GM19397 (cell line): ENCODE results near the gene B2M.
"Not testable (repeated sequence)": the region's sequence is repeated elsewhere in the genome, so short reads cannot be mapped to it uniquely, and the experiment has no call there.

Source experiments
- ATAC-seq: cut with Tn5 transposase; IDR thresholded peaks from one replicate; pipeline ENCODE4 v1.9.1; 2021; ENCODE audit warnings: mild to moderate bottlenecking, moderate library complexity; ENCODE audit not compliant: unreplicated experiment

Gene B2M

DNA sequence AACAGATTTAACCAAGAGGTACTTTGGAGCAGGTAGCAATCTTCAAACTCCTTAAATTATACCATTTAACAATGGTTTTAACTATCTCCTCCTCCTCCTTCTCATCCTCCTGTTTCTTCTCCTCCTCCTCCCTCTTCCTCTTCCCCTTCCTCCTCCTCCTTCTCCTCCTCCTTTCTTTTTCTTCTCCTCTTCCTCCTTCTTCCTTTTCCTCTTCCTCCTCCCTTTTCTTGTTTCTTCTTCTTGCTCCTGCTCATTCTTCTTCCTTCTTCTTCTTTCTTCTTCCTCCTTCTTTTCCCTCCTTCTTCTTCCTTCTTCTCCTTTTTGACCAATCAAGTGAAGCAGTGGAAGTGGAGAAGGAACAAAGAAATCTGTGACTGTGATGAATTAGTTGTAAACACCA is 14.3 kb upstream of the B2M start:
- no peak for ATAC-seq

DNA sequence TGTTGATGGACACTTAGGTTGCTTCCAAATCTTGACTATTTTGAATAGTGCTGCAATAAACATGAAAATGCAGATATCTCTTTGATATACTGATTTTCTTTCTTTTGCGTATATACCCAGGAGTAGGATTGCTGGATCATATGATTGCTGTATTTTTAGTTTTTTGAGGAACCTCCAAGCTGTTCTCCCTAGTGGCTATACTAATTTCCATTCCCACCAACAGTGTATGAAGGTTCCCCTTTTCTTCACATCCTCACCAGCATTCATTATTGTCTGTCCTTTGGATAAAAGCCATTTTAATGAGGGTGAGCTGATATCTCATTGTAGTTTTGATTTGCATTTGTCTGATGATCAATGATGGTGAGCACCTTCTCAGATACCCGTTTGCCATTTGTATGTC is 12.7 kb upstream of the B2M start:
- no peak for ATAC-seq

DNA sequence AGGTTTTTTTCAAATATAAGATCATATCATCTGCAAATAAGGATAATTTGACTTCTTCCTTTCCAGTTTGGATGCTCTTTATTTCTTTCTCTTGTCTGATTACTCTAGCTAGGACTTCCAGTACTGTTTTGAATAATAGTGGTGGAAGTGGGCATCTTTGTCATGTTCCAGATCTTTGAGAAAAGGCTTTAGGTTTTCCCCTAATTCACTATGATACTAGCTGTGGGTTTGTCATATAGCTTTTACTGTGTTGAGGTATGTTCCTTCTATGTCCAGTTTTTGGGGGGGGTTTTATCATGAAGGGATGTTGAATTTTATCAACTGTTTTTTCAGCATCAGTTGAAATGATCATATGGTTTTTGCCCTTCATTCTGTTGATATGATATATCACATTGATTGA is 10.6 kb upstream of the B2M start:
- ATAC-seq, result not testable (repeated sequence)

DNA sequence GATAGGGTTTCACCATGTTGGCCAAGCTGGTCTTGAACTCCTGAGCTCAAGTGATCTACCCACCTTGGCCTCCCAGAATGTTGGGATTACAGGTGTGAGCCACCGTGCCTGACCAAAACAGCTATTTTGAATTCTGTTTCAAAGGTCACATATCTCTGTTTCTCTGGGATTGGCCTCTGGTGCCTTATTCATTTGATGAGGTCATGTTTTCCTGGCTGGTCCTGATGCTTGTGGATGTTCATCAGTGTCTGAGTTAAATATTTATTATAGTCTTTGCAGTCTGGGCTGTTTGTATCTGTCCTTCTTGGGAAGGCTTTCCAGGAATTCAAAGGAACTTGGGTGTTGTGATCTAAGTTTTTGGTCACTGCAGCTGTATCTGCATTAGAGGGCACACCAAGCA is 5.3 kb upstream of the B2M start:
- no peak for ATAC-seq

DNA sequence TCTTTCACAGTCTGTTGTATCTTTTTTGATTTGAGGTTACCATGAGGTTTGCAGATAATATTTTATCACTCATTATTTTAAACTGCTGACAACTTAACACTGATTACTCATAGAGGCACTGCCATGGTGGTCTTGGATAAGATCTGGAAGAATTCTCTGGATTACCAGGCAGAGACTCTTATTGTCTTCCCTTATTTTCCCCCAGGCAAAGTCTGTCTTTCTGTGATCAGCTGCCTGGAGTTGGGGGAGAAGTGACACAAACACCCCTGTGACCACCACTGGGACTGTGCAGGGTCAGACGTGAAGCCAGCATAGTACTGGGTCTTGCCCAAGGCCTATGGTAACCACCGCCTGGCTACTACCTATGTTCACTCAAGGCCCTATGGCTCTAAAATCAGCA is 4.9 kb upstream of the B2M start:
- no peak for ATAC-seq

DNA sequence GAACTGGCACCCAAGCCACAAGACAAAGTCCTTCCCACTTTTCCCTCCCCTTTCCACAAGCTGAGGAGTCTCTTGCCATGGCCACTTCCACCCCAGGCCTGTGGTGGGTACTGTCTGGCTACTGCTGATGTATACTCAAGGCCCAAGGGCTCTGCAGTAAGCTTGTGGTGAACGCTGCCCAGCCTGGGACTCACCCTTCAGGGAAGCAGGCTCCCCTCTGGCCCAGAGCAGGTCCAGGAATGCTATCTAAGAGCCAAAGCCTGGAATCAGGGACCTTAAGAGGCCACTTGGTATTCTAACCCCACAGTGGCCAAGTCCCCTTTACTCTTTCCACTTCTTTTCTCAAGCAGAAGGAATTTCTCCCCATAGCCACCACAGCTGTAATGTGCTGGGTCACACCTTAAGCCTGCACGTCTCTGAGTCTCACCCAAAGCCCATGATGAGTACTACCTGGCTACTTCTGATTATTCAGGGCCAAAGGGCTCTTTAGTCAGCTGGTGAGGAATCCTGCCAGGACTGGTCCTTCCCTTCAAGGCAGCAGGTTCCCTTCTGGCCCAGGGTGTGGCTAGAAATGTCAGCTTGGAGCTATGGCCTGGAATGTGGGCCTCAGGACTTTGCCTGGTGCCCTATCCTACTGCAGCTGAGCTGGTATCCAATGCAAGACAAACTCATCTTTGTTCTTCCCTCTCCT is 4.2 kb upstream of the B2M start:
- ATAC-seq, result no peak

DNA sequence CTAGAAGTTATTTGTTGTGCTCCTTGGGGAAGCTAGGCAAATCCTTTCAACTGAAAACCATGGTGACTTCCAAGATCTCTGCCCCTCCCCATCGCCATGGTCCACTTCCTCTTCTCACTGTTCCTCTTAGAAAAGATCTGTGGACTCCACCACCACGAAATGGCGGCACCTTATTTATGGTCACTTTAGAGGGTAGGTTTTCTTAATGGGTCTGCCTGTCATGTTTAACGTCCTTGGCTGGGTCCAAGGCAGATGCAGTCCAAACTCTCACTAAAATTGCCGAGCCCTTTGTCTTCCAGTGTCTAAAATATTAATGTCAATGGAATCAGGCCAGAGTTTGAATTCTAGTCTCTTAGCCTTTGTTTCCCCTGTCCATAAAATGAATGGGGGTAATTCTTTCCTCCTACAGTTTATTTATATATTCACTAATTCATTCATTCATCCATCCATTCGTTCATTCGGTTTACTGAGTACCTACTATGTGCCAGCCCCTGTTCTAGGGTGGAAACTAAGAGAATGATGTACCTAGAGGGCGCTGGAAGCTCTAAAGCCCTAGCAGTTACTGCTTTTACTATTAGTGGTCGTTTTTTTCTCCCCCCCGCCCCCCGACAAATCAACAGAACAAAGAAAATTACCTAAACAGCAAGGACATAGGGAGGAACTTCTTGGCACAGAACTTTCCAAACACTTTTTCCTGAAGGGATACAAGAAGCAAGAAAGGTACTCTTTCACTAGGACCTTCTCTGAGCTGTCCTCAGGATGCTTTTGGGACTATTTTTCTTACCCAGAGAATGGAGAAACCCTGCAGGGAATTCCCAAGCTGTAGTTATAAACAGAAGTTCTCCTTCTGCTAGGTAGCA is 851 bp upstream of the B2M start:
- ATAC-seq, result no peak

DNA sequence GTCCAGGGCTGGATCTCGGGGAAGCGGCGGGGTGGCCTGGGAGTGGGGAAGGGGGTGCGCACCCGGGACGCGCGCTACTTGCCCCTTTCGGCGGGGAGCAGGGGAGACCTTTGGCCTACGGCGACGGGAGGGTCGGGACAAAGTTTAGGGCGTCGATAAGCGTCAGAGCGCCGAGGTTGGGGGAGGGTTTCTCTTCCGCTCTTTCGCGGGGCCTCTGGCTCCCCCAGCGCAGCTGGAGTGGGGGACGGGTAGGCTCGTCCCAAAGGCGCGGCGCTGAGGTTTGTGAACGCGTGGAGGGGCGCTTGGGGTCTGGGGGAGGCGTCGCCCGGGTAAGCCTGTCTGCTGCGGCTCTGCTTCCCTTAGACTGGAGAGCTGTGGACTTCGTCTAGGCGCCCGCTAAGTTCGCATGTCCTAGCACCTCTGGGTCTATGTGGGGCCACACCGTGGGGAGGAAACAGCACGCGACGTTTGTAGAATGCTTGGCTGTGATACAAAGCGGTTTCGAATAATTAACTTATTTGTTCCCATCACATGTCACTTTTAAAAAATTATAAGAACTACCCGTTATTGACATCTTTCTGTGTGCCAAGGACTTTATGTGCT is 527 bp downstream of the B2M start:
- peak; percentile 21 for ATAC-seq

DNA sequence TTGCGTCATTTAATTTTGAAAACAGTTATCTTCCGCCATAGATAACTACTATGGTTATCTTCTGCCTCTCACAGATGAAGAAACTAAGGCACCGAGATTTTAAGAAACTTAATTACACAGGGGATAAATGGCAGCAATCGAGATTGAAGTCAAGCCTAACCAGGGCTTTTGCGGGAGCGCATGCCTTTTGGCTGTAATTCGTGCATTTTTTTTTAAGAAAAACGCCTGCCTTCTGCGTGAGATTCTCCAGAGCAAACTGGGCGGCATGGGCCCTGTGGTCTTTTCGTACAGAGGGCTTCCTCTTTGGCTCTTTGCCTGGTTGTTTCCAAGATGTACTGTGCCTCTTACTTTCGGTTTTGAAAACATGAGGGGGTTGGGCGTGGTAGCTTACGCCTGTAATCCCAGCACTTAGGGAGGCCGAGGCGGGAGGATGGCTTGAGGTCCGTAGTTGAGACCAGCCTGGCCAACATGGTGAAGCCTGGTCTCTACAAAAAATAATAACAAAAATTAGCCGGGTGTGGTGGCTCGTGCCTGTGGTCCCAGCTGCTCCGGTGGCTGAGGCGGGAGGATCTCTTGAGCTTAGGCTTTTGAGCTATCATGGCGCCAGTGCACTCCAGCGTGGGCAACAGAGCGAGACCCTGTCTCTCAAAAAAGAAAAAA is 1.2 kb downstream of the B2M start:
- ATAC-seq, result no peak

DNA sequence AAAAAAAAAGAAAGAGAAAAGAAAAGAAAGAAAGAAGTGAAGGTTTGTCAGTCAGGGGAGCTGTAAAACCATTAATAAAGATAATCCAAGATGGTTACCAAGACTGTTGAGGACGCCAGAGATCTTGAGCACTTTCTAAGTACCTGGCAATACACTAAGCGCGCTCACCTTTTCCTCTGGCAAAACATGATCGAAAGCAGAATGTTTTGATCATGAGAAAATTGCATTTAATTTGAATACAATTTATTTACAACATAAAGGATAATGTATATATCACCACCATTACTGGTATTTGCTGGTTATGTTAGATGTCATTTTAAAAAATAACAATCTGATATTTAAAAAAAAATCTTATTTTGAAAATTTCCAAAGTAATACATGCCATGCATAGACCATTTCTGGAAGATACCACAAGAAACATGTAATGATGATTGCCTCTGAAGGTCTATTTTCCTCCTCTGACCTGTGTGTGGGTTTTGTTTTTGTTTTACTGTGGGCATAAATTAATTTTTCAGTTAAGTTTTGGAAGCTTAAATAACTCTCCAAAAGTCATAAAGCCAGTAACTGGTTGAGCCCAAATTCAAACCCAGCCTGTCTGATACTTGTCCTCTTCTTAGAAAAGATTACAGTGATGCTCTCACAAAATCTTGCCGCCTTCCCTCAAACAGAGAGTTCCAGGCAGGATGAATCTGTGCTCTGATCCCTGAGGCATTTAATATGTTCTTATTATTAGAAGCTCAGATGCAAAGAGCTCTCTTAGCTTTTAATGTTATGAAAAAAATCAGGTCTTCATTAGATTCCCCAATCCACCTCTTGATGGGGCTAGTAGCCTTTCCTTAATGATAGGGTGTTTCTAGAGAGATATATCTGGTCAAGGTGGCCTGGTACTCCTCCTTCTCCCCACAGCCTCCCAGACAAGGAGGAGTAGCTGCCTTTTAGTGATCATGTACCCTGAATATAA is 2.0 kb downstream of the B2M start:
- no peak for ATAC-seq

DNA sequence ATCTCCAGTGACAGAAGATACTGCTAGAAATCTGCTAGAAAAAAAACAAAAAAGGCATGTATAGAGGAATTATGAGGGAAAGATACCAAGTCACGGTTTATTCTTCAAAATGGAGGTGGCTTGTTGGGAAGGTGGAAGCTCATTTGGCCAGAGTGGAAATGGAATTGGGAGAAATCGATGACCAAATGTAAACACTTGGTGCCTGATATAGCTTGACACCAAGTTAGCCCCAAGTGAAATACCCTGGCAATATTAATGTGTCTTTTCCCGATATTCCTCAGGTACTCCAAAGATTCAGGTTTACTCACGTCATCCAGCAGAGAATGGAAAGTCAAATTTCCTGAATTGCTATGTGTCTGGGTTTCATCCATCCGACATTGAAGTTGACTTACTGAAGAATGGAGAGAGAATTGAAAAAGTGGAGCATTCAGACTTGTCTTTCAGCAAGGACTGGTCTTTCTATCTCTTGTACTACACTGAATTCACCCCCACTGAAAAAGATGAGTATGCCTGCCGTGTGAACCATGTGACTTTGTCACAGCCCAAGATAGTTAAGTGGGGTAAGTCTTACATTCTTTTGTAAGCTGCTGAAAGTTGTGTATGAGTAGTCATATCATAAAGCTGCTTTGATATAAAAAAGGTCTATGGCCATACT is 4.0 kb downstream of the B2M start:
- ATAC-seq, result no peak

DNA sequence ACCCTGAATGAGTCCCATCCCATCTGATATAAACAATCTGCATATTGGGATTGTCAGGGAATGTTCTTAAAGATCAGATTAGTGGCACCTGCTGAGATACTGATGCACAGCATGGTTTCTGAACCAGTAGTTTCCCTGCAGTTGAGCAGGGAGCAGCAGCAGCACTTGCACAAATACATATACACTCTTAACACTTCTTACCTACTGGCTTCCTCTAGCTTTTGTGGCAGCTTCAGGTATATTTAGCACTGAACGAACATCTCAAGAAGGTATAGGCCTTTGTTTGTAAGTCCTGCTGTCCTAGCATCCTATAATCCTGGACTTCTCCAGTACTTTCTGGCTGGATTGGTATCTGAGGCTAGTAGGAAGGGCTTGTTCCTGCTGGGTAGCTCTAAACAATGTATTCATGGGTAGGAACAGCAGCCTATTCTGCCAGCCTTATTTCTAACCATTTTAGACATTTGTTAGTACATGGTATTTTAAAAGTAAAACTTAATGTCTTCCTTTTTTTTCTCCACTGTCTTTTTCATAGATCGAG is 4.5 kb downstream of the B2M start:
- no peak for ATAC-seq

DNA sequence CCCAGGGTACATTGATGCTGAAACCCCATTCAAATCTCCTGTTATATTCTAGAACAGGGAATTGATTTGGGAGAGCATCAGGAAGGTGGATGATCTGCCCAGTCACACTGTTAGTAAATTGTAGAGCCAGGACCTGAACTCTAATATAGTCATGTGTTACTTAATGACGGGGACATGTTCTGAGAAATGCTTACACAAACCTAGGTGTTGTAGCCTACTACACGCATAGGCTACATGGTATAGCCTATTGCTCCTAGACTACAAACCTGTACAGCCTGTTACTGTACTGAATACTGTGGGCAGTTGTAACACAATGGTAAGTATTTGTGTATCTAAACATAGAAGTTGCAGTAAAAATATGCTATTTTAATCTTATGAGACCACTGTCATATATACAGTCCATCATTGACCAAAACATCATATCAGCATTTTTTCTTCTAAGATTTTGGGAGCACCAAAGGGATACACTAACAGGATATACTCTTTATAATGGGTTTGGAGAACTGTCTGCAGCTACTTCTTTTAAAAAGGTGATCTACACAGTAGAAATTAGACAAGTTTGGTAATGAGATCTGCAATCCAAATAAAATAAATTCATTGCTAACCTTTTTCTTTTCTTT is 5.8 kb downstream of the B2M start:
- ATAC-seq, result no peak

DNA sequence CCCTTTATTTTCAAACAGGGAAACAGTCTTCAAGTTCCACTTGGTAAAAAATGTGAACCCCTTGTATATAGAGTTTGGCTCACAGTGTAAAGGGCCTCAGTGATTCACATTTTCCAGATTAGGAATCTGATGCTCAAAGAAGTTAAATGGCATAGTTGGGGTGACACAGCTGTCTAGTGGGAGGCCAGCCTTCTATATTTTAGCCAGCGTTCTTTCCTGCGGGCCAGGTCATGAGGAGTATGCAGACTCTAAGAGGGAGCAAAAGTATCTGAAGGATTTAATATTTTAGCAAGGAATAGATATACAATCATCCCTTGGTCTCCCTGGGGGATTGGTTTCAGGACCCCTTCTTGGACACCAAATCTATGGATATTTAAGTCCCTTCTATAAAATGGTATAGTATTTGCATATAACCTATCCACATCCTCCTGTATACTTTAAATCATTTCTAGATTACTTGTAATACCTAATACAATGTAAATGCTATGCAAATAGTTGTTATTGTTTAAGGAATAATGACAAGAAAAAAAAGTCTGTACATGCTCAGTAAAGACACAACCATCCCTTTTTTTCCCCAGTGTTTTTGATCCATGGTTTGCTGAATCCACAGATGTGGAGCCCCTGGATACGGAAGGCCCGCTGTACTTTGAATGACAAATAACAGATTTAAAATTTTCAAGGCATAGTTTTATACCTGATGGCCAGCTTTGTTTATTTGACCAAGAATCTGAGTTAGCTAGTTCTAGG is 7.0 kb downstream of the B2M start:
- no peak for ATAC-seq

DNA sequence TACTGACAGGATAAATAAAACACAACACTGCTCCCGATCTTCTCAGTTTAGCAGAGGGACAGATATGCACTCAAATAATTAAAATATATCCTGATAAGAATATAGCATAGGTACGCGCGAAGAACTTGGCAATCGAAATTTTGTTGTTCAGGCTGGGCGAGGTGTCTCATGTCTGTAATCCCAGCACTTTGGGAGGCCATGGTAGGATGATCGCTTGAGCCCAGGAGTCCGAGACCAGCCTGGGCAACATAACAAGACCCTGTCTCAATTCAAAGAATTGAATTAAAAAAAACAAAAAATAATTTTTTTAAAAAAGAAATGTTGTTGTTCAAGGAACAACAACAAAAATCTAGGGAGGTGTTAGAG is 7.6 kb downstream of the B2M start:
- ATAC-seq, result no peak

DNA sequence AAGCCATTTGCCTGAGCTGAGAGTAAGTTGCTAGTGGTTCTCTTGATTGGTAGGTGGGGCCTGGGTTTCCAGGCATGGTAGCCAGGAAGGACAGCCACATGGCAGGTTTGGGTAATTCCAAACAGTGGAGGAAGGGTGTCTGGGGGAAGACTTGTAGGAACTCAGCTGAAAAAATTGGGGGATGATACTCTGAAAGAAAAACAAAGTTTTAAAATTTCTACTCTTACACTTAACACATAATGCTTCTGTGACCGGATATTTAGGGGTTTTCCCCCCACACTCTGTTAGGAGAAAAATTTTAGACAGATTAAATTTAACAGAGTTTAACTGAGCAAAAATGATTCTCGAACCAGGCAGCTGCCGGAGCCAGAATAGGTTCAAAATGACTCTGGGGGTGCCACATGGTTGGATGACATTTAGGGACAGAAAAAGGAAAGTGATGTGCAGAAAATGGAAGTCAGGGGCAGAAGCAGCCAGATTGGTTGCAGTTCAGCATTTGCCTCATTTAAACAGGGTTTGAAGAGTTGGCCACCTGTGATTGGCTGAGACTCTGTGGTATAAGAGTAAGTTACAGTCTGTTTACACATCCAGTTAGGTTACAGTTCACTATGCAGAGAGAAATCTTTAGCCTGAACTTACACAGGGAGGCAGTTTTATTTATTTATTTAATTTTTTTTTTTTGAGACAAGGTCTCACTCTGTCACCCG is 8.1 kb downstream of the B2M start:
- ATAC-seq, result peak; percentile 42

DNA sequence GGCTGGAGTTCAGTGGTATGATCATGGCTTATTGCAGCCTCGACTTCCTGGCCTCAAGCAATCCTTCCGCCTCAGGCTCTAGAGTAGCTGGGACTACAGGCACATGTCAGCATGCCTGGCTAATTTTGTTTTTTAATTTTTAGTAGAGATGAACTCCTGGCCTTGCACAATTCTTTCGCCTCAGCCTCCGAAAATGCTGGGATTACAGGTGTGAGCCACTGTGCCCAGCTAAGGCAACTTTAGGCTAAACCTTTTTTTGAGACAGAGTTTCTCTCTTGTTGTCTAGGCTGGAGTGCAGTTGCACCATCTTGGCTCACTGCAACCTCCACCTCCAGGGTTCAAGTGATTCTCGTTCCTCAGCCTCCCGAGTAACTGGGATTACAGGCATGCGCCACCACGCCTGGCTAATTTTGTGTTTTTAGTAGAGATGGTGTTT is 8.7 kb downstream of the B2M start:
- peak; percentile 12 for ATAC-seq
